Measurements from ENCODE around the gene MARCHF6. TPM values are rescaled to one million over a fixed set of nuclear protein-coding genes. Genes with fewer than 3 reads are reported as not detected.

The MARCHF6 gene
- total and polyA plus RNA-seq, 9 of the 15 experiments (the other 6 are each of a cell fraction or from before 2014, with no cell fraction given): 74.1 to 456 (median 116) TPM

DNA sequence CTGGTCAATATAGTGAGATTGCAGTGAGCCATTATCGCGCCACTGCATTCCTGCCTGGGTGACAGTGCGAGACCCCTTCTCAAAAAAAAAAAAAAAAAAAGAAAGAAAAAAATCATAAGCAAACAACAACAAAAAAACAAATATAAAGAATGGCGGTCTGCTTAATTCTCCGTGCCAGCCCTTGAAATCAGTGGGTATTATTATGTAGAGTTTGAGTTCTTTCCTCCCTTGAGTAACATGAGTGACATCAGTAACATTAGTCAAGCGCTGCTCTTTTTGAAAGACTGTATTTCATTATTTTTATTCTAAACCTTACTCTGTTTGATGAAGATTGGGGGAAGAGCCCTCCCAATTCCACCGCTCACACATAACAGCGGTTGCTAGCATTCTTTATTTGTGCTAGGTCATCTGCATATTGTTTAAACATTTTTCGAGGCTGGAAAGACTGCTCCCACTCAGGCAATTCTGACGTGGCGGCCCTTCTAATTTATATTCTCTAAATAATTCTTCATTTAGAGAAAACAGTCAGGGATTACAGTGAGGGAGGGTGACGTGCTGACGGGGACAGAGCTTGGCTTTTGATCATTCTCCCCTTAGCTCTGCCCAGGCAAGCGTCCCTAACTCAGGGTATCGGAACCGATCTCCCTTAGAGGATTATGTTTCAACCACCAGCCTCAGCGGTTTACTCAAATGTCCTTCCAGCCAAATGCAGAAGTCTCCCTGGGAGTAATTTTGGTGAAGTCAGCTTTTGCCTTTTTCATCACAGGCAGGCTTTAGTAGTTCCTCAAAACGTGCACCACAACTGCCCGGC is 860 bp upstream of the MARCHF6 start:
- Histone ChIP-seq H2AFZ (ENCODE audit: low read depth, low read length) (peak overlapping the region; percentile 86), H3K9ac (ENCODE audit: insufficient read depth in 1 of 2, low read depth in 2 of 2, low read length in 2 of 2) (peak overlapping the region; percentile 93 to 97), H3K27ac (ENCODE audit: extremely low read depth, low read depth, low read length) (peak overlapping the region; percentile 96), H3K27me3 (ENCODE audit: control insufficient read depth in 2 of 2, insufficient read depth in 2 of 2, low read length in 2 of 2) (no peaks in the 10 kb centered on the region), H3K9me3 (replicated peaks; ENCODE audit: control insufficient read depth, insufficient read depth, low read depth, low read length) (no peaks in the 10 kb centered on the region), H3K9me1 (ENCODE audit: control insufficient read depth, insufficient read depth, low read length) (no peaks in the 10 kb centered on the region), H3K4me2 (ENCODE audit: insufficient read depth, low read length) (peak overlapping the region; percentile 95), H3K79me2 (ENCODE audit: control insufficient read depth, insufficient read depth, low read length) (peaks cover 65% of the 10 kb centered on the region), H3K4me1 (replicated peaks in 1 of 2; ENCODE audit: control insufficient read depth in 2 of 2, insufficient read depth in 2 of 2, low read length in 2 of 2) (peaks cover 22 to 29% of the 10 kb centered on the region in 2 experiments), H3K4me3 (peak overlapping the region; percentile 60), H4K20me1 (replicated peaks; ENCODE audit: control insufficient read depth, insufficient read depth, low read length) (peaks cover 27% of the 10 kb centered on the region), H3K36me3 (ENCODE audit: control insufficient read depth, insufficient read depth, low read length) (peaks cover 15% of the 10 kb centered on the region; the same call in 2 of the 3 replicates)
- BruUV-seq (replicated peaks): no TSS peak
- POLR2A ChIA-PET: interaction anchor here (0.5 to 4.0 kb wide), 25 partner anchors 9 to 126 kb away, joined by 3 to 38 read pairs (median 6); partner anchors contain the start of genes ATPSCKMT and CCT5
- WGBS (ENCODE audit: insufficient coverage, low coverage, missing lambda C conversion rate): 4% methylated on average over 19 of the region's 19 CpGs
- in situ Hi-C loops (cut with MboI): no loop called here
- CTCF ChIA-PET (ENCODE audit: low intra/inter-chr PET ratio): interaction anchor here (0.6 kb wide), 1 partner anchor 27 kb away, joined by 4 read pairs; no protein-coding TSS in a partner anchor
- ATAC-seq: peak; percentile 40
- peak; percentile 57 for FAIRE-seq
- DNase-seq (ENCODE audit: extremely low read depth in 1 of 4, low spot score in 3 of 4): peak in 2 of 4 experiments; percentile 48 to 75
- intact Hi-C loops (cut with micrococcal nuclease): loop anchor here (1.0 to 10.0 kb wide), 5 partner anchors 13 to 152 kb away; partner anchors contain the start of gene CCT5
- TF ChIP-seq MAFG (tag; conservative IDR thresholded peaks at IDR 0.05) (no peak; the same call in 1 of the 2 replicates), BACH1 (tag; IDR thresholded peaks at IDR 0.05) (peak; percentile 40; the same call in 1 of the 2 replicates), DNMT1 (IDR thresholded peaks at IDR 0.05) (no peak), FOXJ2 (tag; IDR thresholded peaks at IDR 0.05) (peak; percentile 46; the same call in 1 of the 2 replicates), MTA3 (IDR thresholded peaks at IDR 0.05; ENCODE audit: borderline replicate concordance) (0 out of 2 replicates have a peak, but pooled peaks have one; percentile 78), ZNF24 (IDR thresholded peaks at IDR 0.05) (peak; percentile 45; the same call in 1 of the 2 replicates), ZNF696 (CRISPR knock-in tag; conservative IDR thresholded peaks at IDR 0.05) (no peak), CBFA2T3 (IDR thresholded peaks at IDR 0.05) (no peak; the same call in 1 of the 2 replicates), MTA2 (IDR thresholded peaks at IDR 0.05; ENCODE audit: low read depth) (0 out of 2 replicates have a peak, but pooled peaks have one; percentile 14), BHLHE40 (IDR thresholded peaks at IDR 0.05; ENCODE audit: low read length) (peak; percentile 83; the same call in 1 of the 2 replicates), ZNF316 (IDR thresholded peaks at IDR 0.05) (0 out of 2 replicates have a peak, but pooled peaks have one; percentile 1), ESRRA (IDR thresholded peaks at IDR 0.05; ENCODE audit: borderline replicate concordance, low read depth) (peak; percentile 40; the same call in 1 of the 2 replicates), NFYB (IDR thresholded peaks at IDR 0.05; ENCODE audit: extremely low read depth, insufficient read length) (no peak), GATA2 (CRISPR knock-in tag; IDR thresholded peaks at IDR 0.05) (peak; percentile 89), SUPT5H (IDR thresholded peaks at IDR 0.05) (peak; percentile 33; the same call in 1 of the 2 replicates)
- TF ChIP-seq, protein P1, sequence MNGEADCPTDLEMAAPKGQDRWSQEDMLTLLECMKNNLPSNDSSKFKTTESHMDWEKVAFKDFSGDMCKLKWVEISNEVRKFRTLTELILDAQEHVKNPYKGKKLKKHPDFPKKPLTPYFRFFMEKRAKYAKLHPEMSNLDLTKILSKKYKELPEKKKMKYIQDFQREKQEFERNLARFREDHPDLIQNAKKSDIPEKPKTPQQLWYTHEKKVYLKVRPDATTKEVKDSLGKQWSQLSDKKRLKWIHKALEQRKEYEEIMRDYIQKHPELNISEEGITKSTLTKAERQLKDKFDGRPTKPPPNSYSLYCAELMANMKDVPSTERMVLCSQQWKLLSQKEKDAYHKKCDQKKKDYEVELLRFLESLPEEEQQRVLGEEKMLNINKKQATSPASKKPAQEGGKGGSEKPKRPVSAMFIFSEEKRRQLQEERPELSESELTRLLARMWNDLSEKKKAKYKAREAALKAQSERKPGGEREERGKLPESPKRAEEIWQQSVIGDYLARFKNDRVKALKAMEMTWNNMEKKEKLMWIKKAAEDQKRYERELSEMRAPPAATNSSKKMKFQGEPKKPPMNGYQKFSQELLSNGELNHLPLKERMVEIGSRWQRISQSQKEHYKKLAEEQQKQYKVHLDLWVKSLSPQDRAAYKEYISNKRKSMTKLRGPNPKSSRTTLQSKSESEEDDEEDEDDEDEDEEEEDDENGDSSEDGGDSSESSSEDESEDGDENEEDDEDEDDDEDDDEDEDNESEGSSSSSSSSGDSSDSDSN (IDR thresholded peaks at IDR 0.05; ENCODE audit: borderline replicate concordance in 1 of 2, low read depth in 2 of 2, low read length in 2 of 2): peak; percentile 12 to 33; a peak in 1 of 4 replicates
- TF ChIP-seq, protein P2, sequence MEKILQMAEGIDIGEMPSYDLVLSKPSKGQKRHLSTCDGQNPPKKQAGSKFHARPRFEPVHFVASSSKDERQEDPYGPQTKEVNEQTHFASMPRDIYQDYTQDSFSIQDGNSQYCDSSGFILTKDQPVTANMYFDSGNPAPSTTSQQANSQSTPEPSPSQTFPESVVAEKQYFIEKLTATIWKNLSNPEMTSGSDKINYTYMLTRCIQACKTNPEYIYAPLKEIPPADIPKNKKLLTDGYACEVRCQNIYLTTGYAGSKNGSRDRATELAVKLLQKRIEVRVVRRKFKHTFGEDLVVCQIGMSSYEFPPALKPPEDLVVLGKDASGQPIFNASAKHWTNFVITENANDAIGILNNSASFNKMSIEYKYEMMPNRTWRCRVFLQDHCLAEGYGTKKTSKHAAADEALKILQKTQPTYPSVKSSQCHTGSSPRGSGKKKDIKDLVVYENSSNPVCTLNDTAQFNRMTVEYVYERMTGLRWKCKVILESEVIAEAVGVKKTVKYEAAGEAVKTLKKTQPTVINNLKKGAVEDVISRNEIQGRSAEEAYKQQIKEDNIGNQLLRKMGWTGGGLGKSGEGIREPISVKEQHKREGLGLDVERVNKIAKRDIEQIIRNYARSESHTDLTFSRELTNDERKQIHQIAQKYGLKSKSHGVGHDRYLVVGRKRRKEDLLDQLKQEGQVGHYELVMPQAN (IDR thresholded peaks at IDR 0.05; ENCODE audit: borderline replicate concordance): 0 out of 2 replicates have a peak, but pooled peaks have one; percentile 31
